ENCODE results near the gene RDH12. TPM values are rescaled to one million over a fixed set of nuclear protein-coding genes. Genes with fewer than 3 reads are reported as not detected.
"Not testable (repeated sequence)": the region's sequence is repeated elsewhere in the genome, so short reads cannot be mapped to it uniquely, and the experiment has no call there.

Gene RDH12
- not detected in 2 replicates for total RNA-seq

DNA sequence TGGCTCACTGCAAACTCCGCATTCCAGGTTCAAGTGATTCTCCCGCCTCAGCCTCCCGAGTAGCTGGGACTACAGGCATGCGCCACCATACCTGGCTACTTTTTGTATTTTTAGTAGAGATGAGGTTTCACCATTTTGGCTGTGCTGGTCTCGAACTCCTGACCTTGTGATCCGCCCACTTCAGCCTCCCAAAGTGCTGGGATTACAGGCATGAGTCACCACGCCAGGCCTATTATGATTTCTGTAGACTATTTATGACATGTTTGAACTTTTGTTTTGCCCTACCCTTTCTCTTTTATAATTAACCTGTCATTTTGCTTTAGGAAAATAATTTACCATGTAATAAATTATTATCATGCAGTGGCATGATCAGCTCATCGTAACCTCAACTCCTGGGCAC, at the start of gene RDH12:
RDH12 (plus strand) TSS at position 395 of the 400 bp plus-strand sequence. CDS start 20,757 bp downstream, outside the sequence.
- intact Hi-C loops (cut with micrococcal nuclease), result not testable (repeated sequence)

DNA sequence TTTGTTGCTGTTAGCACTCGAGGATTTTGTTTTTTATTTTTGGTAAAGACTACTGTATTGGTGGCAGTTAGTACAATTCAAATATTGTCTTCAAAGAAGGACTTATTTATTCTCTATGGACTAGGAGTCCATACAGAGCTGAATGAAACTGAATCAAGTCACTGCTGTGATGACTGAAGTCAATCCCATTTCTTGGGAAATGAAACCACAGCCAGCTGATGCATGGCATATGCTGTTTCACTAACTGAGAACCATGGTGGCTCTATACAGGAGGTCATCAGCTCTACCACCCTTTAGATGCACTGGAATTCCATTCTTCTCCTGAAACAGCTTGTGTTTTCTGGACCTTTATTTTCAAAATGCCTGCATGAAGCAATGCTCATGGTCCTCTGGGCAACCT, 49.5 kb upstream of the RDH12 start:
- intact Hi-C loops (cut with micrococcal nuclease), result no loop called here

DNA sequence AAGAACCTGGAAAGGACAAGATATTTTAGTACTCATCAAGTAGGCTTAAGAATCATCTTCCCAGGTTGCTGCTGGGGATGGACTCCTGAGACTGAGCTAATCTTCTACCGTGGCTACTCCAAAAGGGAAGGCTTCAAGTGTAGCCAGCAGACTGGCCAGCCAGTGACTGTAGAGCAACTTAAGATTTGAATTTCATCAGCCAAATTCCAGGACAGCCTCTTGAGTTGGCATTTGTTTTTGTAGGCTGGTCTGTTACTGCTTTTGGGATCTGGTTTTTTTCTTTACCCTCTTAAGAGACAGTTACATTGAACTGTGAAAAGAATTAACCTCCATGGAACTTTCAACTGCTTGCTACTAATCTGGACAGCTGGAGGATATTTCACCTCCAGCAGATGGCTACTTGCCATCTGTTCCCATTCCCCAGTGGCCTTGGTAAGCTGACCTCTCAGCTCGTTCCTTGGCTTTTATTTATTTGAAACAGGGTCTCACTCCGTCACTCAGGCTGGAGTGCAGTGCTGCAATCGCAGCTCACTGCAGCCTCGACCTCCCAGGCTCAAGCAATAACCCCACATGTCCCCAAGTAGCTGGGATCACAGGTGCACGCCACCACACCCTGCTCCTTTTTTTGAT, 47.9 kb upstream of the RDH12 start:
- intact Hi-C loops (cut with micrococcal nuclease), result no loop called here

DNA sequence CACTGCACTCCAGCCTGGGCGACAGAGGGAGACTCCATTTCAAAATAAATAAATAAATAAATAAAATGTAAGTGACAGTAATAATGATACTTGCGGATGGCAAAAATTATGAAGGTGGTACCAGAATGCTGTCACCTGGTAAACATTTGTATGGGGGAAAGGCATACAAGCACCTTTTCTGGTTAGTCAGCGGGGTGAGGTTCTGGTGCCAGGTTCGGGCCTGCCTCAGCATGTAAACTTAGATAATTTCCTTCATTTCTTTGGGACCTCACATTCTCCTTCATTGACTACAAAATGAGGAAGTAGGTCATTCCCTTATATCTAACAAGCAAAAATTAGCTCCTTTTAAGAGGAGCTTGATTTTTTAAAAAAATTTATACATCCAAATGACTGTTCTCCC, 38.1 kb upstream of the RDH12 start:
- intact Hi-C loops (cut with micrococcal nuclease), result no loop called here

DNA sequence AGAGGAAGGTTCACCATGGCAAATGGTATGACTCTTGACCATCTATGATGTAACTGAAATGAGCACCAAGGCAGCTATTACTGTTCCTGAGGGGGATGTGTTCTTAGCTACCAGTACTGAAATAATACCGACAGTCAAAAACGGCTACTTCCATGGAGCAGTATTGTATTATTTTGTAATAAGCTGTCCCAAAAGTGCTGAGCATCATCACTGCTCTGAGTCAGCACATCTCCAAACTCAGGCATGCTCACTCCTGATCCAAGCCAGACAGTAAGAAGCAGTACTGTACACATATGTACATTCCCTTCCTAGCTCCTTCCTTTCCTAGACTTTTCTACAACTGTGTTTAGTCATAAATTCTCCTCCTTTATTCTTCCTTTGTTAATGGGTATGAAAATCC, 35.8 kb upstream of the RDH12 start:
- intact Hi-C loops (cut with micrococcal nuclease), result loop anchor here (2.0 to 5.0 kb wide), 2 partner anchors 29 to 154 kb away; partner anchors contain the start of gene RDH11

DNA sequence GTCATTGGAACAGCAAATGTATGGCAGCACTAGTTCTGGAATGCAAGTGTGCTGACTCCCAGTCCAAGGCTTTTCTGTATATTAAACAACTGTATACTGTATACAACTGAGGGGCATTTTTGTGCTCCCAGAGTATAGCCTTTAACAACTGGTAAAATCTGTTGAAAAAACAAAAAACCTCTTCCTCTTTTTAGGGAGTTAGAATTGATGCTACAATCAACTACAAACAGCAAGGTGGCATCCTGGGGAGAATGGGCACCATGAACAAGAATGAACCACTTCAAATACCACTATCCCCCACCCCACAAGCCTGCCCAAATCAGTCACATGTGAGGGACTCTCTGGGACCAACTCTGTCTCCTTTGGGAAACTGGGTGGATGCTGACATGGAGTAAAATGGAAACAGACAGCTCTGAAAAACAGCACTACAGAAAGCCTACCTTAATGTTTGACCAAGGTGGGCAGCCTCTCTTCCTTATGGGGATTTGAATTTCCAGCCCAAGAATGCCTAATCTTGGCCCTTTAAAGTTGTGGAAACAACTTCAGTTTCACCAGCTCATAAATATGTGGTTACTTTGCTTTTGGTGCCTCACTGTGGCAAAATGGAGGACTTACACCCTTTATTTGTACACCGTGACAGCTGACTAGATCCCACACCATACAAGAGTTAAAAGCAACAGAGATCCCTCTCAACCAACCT, 34.8 kb upstream of the RDH12 start:
- intact Hi-C loops (cut with micrococcal nuclease), result loop anchor here (1.0 to 5.0 kb wide), 8 partner anchors 28 to 240 kb away; partner anchors contain the start of gene RDH11

DNA sequence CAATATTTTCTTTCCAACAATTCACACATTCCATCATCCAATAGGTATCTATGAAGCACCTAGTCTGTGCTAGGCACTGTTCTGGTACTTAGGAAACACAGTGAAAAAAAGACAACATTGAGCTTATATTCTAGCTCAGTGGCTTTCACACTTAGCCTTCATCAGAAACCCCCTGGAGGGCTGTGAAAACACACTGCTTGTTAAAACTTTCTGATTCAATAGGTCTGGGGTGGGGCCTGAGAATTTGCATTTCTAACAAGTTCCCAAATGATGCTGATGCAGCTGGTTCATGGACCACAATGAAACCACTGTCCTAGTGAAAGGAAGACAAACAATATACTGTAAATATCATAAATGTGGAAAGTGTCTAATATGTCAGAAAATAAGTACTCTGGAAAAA, 33.1 kb upstream of the RDH12 start:
- intact Hi-C loops (cut with micrococcal nuclease), result loop anchor here (5.0 kb wide), 1 partner anchor 156 kb away; no protein-coding TSS in a partner anchor

DNA sequence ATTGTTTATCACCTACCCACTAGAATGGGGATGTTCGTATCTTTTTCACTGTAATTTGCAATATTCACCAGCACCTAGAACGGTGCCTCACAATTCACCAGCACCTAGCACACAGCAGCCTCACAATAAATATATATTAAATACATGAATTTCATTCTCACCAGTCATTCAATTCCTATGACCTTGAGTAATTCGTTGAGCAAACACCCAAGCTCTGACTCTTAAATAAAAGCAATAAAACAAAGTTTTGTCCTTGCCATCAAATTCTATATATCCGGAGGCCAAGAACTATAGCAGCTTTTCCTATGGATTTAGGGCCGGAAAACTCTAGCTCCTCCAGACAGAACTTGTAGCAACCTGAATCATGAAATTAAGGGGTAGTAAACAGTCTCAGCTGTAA, 28.2 kb upstream of the RDH12 start:
- intact Hi-C loops (cut with micrococcal nuclease), result no loop called here

DNA sequence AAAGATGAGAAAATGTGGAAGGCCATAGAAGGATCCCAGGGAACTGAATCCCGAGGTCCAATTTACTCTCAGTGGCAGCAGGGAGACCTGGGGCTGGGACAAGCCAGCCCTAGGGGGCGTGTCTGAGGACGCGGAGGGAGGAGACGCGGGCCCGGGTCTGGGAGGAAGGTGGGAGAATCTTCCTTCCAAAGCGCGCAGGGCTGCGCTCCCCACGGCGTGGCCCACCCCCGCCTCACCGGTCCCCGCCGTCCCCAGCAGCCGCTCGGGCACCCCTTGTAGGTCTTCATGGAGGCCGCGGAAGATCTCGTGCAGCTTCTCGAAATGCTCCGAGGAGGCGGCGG, 27.6 kb upstream of the RDH12 start:
- intact Hi-C loops (cut with micrococcal nuclease), result loop anchor here (1.0 to 2.0 kb wide), 5 partner anchors 21 to 314 kb away; partner anchors contain the start of genes ARG2, EIF2S1, PIGH and RDH11

DNA sequence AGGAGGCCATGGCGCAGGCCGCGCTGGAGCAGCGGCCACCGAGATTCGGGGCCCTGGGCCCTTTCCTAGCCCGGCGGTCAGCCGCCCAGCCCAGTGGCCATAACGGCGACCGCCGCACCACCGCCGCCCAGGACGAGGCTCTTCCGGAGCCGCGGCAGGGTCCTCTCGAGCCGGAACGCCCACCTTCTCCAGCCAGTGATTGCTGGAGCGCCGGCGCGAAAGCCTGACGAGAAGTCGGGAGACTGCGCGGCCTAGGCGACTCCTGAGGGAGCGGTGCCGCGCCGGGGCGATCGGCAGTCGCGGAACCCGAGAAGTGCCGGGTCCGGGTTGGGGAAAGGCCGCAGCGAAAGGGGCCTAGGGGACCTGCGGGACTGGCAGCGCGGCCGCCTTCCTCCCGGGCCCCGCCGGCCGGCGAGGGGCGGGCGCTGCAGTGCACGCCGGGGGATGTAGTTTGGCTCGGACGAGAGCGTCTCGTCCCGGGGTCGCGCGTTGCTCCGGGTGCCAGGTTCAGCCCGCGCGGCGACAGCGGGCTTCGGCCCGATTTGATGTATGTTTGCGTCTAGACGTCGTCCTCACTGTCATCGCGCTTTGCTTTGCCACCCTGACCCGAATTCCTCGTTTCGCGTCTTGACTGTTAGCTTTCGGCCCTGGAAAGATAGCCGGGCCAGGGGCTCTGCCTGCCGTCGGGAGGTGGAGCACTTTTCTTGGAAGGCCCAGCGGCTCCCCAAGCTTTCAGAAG, 27.0 kb upstream of the RDH12 start, which contains the start of gene VTI1B:
VTI1B (minus strand) TSS at position 153 of the 739 bp plus-strand sequence; CDS start at position 10, 143 bp downstream.
- intact Hi-C loops (cut with micrococcal nuclease), result loop anchor here (1.0 to 2.0 kb wide), 5 partner anchors 21 to 314 kb away; partner anchors contain the start of genes ARG2, EIF2S1, PIGH and RDH11

DNA sequence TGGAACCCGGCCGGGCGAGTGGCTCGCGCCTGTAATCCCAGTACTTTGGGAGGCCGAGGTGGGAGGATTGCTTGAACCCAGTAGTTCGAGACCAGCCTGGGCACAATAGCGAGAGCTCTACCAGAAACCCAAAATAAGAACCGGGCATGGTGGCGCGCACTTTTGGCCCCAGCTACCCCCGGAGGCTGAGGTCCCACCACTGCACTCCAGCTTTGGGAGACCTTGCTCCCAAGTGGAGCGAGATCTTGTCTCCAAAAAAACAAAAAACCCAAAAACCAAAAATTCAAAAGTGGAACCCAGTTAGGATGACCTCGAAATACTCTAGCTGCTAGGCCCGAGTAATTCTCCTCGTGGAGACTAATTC, 26.5 kb upstream of the RDH12 start:
- intact Hi-C loops (cut with micrococcal nuclease), result loop anchor here (2.0 kb wide), 1 partner anchor 148 kb away; no protein-coding TSS in a partner anchor

DNA sequence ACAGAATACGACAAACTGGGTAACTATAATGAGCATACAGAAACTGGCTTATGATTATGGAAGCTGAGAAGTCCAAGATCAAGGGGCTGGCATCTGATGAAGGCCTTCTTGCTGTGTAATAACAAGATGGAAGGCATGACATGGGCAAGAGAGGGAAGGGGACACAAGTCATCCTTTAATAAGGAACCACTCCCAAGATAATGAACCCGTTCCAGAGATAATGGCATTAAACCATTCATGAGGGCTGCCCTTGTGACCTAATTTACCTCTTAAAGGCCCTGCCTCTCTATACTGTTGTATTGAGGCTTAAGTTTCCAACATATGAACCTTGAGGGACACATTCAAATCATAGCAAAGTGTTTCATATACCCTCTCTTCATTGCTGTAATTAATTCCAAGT, 22.7 kb upstream of the RDH12 start:
- intact Hi-C loops (cut with micrococcal nuclease), result no loop called here

DNA sequence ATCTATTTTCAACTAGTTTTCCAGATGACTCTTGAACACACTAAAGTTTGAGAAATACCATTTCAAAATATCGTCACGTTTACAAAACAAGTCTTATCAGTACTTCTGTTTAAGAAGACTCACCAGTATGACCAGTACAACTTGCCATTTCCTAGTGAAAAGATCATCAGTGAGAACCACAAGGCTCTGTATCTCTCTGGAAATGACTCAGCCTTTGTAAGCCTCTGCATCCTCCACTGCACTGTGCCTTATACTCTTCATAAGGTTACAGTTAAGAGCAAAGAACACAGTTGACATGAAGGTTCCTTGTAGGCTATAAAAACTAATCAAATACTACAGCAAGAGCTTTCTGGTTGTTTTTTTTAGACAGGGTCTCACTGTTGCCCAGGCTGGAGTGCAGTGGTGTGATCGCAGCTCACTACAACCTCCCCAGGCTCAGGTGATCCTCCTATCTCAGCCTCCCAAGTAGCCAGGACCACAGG, 21.5 kb upstream of the RDH12 start:
- intact Hi-C loops (cut with micrococcal nuclease), result loop anchor here (1.0 to 5.0 kb wide), 2 partner anchors 15 to 438 kb away; partner anchors contain the start of genes PALS1 and RDH11

DNA sequence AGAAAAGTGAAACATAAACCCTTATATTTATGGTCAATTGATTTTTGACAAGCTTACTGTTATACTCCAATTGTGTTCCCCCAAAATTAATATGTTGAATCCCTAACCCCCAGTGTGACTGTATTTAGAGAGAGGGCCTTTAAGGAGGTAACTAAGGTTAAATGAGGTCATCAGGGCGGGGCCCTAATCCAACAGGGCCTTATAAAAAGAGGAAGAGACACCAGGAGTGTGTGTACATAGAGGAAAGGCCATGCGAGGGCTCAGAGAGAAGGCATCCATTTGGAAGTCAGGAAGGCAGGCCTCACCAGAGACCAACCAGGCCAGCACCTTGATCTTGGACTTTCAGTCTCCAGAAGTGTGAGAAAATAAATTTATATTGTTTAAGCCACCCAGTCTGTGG, 20.7 kb upstream of the RDH12 start:
- intact Hi-C loops (cut with micrococcal nuclease), result loop anchor here (1.0 to 5.0 kb wide), 2 partner anchors 14 to 439 kb away; partner anchors contain the start of genes PALS1 and RDH11

DNA sequence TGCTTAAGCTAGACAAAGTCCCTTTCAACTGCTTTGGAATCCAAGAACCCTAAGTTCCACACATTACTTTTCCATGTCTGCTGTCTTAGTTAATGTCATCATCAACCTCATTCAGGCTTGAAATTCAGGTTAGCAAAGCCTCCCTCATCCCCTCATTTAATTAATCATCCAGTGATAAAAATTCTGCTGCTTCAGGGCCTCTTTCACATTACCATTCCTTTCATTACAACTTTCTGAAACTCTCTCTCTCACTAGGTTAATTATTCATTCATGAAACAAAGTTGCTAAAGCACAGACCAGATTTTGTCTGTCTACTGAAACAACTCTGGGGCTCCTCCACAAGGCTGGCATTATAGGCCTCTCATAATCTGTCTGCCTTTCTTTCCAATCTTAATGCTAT, 17.8 kb upstream of the RDH12 start:
- intact Hi-C loops (cut with micrococcal nuclease), result loop anchor here (5.0 kb wide), 1 partner anchor 442 kb away; the partner anchor contains the start of gene PALS1

DNA sequence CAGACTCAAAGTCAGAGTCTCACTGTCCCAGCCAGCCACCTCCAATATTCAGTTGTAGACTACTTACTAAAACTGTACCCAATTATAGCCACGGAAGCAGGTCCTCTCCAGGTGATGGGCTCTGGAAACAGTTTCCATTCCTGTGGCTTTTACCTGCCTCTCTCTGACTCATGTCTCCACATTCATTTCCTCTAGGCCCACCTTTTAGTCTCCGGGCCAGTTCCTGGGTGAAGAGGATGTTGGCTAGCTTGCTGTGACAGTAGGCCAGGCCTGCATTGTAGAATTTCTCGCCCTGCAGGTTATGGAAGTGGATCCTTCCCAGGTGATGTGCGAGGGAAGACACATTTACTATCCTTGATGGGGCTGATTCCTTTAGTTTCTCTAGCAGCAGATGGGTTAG, 11.7 kb upstream of the RDH12 start:
- intact Hi-C loops (cut with micrococcal nuclease), result loop anchor here (10.0 kb wide), 2 partner anchors 1105 to 1705 kb away; partner anchors contain the start of genes ERH, SLC39A9 and ZFP36L1

DNA sequence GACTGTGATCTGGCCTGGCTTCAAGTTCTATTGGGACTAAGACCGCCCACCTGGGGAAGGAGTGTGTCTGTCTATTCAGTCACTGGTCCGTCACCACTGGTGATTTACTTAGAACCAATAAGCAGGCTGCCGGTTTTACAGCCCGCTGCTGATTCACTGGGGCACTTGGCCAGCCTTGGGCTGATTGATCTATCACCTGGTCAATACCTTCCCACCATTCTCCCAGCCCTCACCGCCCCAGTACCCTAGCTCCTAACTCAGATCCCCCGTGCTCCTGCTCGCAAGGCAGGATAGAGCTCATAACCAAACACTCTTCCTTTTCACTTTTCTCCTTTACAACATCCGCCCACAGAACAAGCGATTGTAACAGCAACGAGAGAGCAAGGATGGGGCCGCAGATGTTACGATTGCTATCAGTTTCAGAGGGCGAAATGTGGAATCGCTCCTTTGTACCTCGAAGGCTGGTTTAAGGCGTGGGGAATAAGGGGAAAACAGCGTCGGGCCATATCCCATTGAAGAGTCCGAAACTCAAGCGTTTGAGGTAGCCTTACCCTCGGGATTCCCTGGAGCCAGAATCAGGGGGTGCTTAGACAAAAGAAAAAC, 6.8 kb upstream of the RDH12 start:
- intact Hi-C loops (cut with micrococcal nuclease), result loop anchor here (1.0 to 10.0 kb wide), 15 partner anchors 9 to 1700 kb away; partner anchors contain the start of genes ARG2, DCAF5, EIF2S1 and ERH

DNA sequence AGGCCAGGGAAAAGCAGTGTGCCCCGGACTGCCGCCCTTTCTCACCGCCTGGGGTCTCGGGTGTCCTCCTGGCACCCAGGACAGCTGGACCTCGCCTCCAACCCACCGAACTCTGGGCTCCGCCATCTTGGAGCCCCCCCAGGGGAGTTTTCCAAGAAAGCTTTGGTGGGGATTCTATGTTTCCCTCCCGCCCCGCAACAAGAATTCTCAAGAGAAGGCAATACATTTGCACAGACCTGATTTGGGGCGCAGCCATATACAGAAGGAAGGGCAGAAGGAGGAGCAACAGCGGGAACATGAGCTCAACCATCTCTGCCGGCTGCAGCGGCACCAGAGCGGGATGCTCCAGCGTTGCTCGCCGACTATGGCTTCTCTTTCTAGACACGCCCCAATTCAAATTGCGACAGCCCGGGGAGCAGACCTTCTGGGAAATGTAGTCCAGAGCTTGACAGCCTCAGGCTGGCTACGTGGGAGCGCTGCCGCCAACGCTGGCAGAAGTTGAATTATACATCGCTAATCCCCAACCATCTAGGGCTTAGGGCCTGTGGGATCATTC, 6.2 kb upstream of the RDH12 start, which contains the start of gene RDH11:
RDH11 (minus strand) TSS at position 371 of the 556 bp plus-strand sequence; CDS start at position 310, 61 bp downstream.
- intact Hi-C loops (cut with micrococcal nuclease), result loop anchor here (1.0 to 10.0 kb wide), 15 partner anchors 9 to 1699 kb away; partner anchors contain the start of genes ARG2, DCAF5, EIF2S1 and ERH

DNA sequence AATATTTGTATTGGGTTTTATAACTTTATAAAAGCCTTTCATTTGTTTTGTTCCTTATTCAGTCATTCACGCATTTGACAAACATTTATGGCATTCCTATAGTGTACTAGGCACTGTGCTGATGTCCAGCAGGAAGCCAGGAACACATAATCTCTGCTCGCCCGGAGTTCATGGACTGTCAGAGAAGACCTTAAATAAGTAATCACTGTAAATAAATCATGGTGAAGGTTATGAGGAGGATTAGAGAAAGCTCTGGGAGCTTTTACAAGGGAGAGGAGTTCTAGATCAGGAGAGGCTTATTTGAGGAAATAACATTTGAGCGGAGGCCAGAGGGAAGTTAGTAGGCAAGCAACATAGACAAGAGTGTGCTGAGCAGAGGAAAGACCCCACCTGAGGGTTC, 4.7 kb upstream of the RDH12 start:
- intact Hi-C loops (cut with micrococcal nuclease), result loop anchor here (10.0 kb wide), 2 partner anchors 1098 to 1698 kb away; partner anchors contain the start of genes ERH, SLC39A9 and ZFP36L1

DNA sequence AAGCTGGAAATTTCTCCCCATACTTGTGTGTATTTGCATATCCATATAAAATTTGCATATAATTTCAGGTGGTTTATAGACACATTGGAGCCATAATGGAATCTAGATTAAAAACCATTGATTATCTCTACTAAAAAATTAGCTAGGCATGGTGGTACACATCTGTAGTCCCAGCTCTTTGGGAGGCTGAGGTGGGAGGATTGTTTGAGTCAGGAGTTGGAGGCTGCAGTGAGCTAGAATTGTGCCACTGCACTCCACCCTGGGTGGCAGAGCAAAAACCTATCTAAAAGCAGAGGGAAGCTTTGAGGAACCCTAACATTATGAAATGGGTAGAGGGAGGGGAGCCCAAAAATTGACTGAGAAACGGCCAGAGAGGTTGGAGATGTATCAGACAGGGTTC, 3.5 kb upstream of the RDH12 start:
- intact Hi-C loops (cut with micrococcal nuclease), result loop anchor here (10.0 kb wide), 2 partner anchors 1097 to 1697 kb away; partner anchors contain the start of genes ERH, SLC39A9 and ZFP36L1

Measured in T-helper 1 cell treated with Interleukin-12 subunit alpha and Interleukin-12 subunit beta and Interleukin-4 antibody, amounts not matched to agents 30 ng/mL and 1 ng/mL, for 36 hours (primary cell).